Stomach (tissue), 9 donors: ENCODE measurements around the gene PTPRD. TPM values are rescaled to one million over a fixed set of nuclear protein-coding genes. Genes with fewer than 3 reads are reported as not detected.
"Not testable (repeated sequence)": the region's sequence is repeated elsewhere in the genome, so short reads cannot be mapped to it uniquely, and the experiment has no call there.

Experiments
- DNase-seq, 2 donors: peaks; one replicate each; pipeline versions ENCODE4 v3.0.0 to v3.0.0-alpha.2; 2013 to 2019
- H3K27ac ChIP-seq, 5 donors: fragments of 200-600 bp in 4 of 5; sonication (generic) in 4 of 5; one replicate each; pipeline ENCODE4 v1.5.1; 2013 to 2019; ENCODE audit warnings: mild to moderate bottlenecking in 1 of 5, moderate library complexity in 1 of 5
- H3K27me3 ChIP-seq, 3 donors: fragments of 200-600 bp; sonication (generic); one replicate each; pipeline ENCODE4 v1.5.1; 2017 to 2019; ENCODE audit warnings: mixed run types in 1 of 3
- H3K36me3 ChIP-seq, 4 donors: fragments of 200-600 bp; sonication (generic); 1 replicate in 3 of 4; 2 replicates in 1 of 4; pipeline ENCODE4 v1.5.1; 2016 to 2019
- H3K4me1 ChIP-seq, 4 donors: fragments of 200-600 bp; sonication (generic); one replicate each; pipeline ENCODE4 v1.5.1; 2016 to 2019
- H3K4me3 ChIP-seq, 4 donors: fragments of 200-600 bp; sonication (generic) in 3 of 4; one replicate each; pipeline ENCODE4 v1.5.1; 2016 to 2019; ENCODE audit warnings: mild to moderate bottlenecking in 1 of 4
- H3K9me3 ChIP-seq, 4 donors: fragments of 200-600 bp; sonication (generic); one replicate each; pipeline ENCODE4 v1.5.1; 2016 to 2019
- EP300 ChIP-seq: sonication (generic); formaldehyde crosslinking; IDR thresholded peaks from one replicate; pipeline ENCODE4 v1.6.1; 2017; ENCODE audit warnings: antibody characterized with exemption
- POLR2A ChIP-seq, 4 donors: fragments of 450-650 bp; IDR thresholded peaks; one replicate each; pipeline ENCODE4 v1.6.1; 2016; ENCODE audit warnings: antibody characterized with exemption in 4 of 4, control low read depth in 2 of 4, mild to moderate bottlenecking in 1 of 4, moderate library complexity in 1 of 4
- POLR2AphosphoS5 ChIP-seq, 3 donors: sonication (generic); formaldehyde crosslinking; IDR thresholded peaks; one replicate each; pipeline ENCODE4 v1.6.1; 2016; ENCODE audit warnings: antibody characterized with exemption in 3 of 3
- WGBS, 5 donors: extraction: QIAGEN DNeasy Blood & Tissue Kit in 3 of 5; methylation state at CpG; one replicate each; pipeline versions ENCODE4 v1.1.5 to v1.1.7; 2013 to 2018; 5-methylcytosine and 5-hydroxymethylcytosine counted together
- intact Hi-C: fragments of 100-400 bp; cut with DNase I; formaldehyde crosslinking; loops from one replicate; pipeline ENCODE4 v1.15.1; 2023; ENCODE audit warnings: low total_unique reads
- polyA plus RNA-seq, 3 donors: library from polyadenylated mRNA; stranded (reverse); fragments of 200-250 nt; gene quantifications; one replicate each; pipeline ENCODE4 v1.2.3, GENCODE V29; 2013
- total RNA-seq, 5 donors: library from RNA; depleted of rRNA; stranded (reverse); fragments of >200 nt; gene quantifications; one replicate each; pipeline versions ENCODE4 v1.1.0 to v1.2.3, GENCODE V29; 2014 to 2016
- TF ChIP-seq, protein P1 (sequence below), 7 experiments: fragments of 450-650 bp in 4 of 7; fragments of 200-600 bp in 3 of 7; sonication (generic) in 3 of 7; IDR thresholded peaks; one replicate each; pipeline ENCODE4 v1.5.1; 2016 to 2019; ENCODE audit warnings: antibody characterized with exemption in 7 of 7, control low read depth in 2 of 7, mild to moderate bottlenecking in 1 of 7
- donor health status: healthy with polysubstance abuse.
- donor health status: Bipolar disorder and iron deficiency.
- donor health status: healthy.

The PTPRD gene
- total and polyA plus RNA-seq, 8 donors = 0.12 to 53.1 (median 1.2) TPM

DNA sequence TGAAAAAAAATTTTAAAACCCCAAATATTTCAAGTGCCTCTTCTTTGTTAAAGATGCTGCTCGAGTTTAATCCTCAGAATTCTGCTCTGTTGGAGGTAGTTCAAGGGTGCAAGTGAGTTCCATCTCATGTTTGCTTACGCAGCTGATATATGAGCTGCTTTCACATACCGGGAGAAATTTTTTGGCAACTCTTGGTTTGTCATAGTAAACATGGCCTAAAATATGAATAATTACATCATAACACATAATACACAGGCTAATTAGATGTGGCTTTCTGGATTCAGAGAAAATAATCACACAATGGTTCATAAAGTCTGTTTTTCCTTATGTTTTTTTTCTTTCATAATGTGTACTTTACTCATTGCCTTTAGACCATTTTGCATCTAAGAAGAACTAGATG lies 1134.1 kb downstream of the PTPRD start:
- H3K27me3 ChIP-seq = no peaks in the 10 kb centered on the region
- TF ChIP-seq, protein P1, sequence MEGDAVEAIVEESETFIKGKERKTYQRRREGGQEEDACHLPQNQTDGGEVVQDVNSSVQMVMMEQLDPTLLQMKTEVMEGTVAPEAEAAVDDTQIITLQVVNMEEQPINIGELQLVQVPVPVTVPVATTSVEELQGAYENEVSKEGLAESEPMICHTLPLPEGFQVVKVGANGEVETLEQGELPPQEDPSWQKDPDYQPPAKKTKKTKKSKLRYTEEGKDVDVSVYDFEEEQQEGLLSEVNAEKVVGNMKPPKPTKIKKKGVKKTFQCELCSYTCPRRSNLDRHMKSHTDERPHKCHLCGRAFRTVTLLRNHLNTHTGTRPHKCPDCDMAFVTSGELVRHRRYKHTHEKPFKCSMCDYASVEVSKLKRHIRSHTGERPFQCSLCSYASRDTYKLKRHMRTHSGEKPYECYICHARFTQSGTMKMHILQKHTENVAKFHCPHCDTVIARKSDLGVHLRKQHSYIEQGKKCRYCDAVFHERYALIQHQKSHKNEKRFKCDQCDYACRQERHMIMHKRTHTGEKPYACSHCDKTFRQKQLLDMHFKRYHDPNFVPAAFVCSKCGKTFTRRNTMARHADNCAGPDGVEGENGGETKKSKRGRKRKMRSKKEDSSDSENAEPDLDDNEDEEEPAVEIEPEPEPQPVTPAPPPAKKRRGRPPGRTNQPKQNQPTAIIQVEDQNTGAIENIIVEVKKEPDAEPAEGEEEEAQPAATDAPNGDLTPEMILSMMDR (IDR thresholded peaks at IDR 0.05) = no peak
- TF ChIP-seq POLR2A (IDR thresholded peaks at IDR 0.05) = no peak
- no peak for TF ChIP-seq EP300
- TF ChIP-seq POLR2AphosphoS5 (IDR thresholded peaks at IDR 0.05) = no peak
- intact Hi-C loops = no loop called here
- H3K27ac ChIP-seq = no peak overlapping the region
- no peak for DNase-seq
- H3K9me3 ChIP-seq = no peaks in the 10 kb centered on the region
- no peaks in the 10 kb centered on the region for H3K36me3 ChIP-seq
- no peaks in the 10 kb centered on the region for H3K4me1 ChIP-seq
- WGBS, 5 donors = 37 to 52% (median 43%) methylated on average over 3 of the region's 3 CpGs
- no peak overlapping the region for H3K4me3 ChIP-seq

DNA sequence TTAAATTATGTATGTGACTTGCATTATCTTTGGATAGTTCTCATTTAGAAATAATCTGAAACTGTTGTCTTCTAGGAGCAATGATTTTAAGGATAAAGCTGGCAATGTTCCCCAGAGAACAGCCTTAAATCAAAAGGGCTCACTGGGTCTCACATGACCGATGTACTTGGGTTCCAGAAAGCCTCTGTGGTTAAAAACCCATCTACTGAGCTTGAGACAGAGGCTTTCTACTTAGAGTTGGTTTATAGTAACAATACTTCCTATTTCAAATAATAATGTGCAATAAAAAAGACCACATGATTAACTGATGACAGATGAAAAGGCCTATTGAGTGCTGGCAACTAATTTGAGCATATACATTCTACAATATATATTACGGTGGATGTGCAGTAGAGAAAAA lies 1143.5 kb downstream of the PTPRD start:
- Histone ChIP-seq H3K9me3 (peaks cover 0 to 5% (median 0%) of the 10 kb centered on the region in 4 donors), H3K27me3 (no peaks in the 10 kb centered on the region), H3K4me3 (no peak overlapping the region), H3K27ac (no peak overlapping the region), H3K4me1 (no peaks in the 10 kb centered on the region), H3K36me3 (no peaks in the 10 kb centered on the region)
- TF ChIP-seq, protein P1 (IDR thresholded peaks at IDR 0.05) = no peak
- TF ChIP-seq POLR2AphosphoS5 (IDR thresholded peaks at IDR 0.05) (no peak), EP300 (no peak), POLR2A (IDR thresholded peaks at IDR 0.05) (no peak)
- intact Hi-C loops = no loop called here
- 78 to 89% (median 78%) methylated on average over 2 of the region's 2 CpGs for WGBS, 5 donors
- no peak for DNase-seq

DNA sequence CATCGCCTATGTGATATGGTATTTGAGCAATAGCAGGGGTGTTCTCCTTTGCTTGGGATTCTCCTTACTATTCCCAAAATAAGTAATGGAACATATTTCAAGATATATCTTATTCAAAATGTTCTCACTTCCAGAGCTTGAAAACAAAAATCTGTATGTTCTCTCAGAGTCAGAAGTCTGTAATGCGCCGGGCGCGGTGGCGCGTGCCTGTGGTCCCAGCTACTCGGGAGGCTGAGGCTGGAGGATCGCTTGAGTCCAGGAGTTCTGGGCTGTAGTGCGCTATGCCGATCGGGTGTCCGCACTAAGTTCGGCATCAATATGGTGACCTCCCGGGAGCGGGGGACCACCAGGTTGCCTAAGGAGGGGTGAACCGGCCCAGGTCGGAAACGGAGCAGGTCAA lies 1170.9 kb downstream of the PTPRD start:
- DNase-seq, H3K4me1 ChIP-seq, H3K36me3 ChIP-seq, H3K4me3 ChIP-seq, H3K27ac ChIP-seq, H3K27me3 ChIP-seq, intact Hi-C loops, H3K9me3 ChIP-seq: not testable (repeated sequence)
- 93 to 98% (median 94%) methylated on average over 12 to 19 of the region's 19 CpGs for WGBS, 5 donors

DNA sequence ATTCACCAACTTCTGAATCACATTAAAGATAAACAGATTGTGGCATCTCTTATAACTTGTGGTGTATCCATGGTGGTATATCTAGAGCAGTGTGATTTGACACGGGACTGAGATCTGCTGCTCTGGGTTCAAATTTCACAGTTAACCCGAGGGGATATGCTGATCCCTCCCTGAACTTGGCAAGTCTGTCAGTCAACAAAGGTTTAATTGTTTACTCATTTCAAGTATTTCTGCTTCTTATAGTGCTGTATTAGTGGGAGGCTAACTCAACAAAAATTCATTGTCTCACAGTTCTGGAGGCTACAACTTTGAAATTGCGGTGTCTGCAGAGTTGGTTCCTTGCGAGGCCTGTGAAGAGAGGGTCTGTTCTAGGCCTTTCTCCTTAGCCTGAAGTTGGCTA lies 1175.2 kb downstream of the PTPRD start:
- no peak for TF ChIP-seq EP300
- no peak for TF ChIP-seq POLR2A (IDR thresholded peaks at IDR 0.05)
- TF ChIP-seq, protein P1 (IDR thresholded peaks at IDR 0.05) = no peak
- Histone ChIP-seq H3K9me3 (no peaks in the 10 kb centered on the region), H3K4me3 (no peak overlapping the region), H3K4me1 (no peaks in the 10 kb centered on the region), H3K27ac (no peak overlapping the region), H3K36me3 (no peaks in the 10 kb centered on the region), H3K27me3 (no peaks in the 10 kb centered on the region)
- intact Hi-C loops = no loop called here
- DNase-seq = no peak
- 61 to 74% (median 65%) methylated on average over 4 of the region's 4 CpGs for WGBS, 5 donors

DNA sequence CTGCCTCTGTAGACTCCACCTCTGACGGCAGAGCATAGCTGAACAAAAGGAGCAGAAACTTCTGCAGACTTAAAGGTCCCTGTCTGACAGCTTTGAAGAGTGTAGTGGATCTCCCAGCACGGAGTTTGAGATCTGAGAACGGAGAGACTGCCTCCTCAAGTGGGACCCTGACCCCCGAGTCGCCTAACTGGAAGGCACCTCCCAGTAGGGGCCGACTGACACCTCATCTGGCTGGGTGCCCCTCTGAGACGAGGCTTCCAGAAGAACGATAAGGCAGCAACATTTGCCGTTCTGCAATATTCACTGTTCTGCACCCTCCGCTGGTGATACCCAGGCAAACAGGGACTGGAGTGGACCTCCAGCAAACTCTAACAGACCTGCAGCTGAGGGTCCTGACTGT lies 1186.3 kb downstream of the PTPRD start:
- H3K27ac ChIP-seq, DNase-seq, H3K9me3 ChIP-seq, H3K27me3 ChIP-seq, intact Hi-C loops, H3K4me1 ChIP-seq, H3K36me3 ChIP-seq, H3K4me3 ChIP-seq: not testable (repeated sequence)
- 90 to 95% (median 93%) methylated on average over 9 to 10 of the region's 10 CpGs for WGBS, 5 donors

DNA sequence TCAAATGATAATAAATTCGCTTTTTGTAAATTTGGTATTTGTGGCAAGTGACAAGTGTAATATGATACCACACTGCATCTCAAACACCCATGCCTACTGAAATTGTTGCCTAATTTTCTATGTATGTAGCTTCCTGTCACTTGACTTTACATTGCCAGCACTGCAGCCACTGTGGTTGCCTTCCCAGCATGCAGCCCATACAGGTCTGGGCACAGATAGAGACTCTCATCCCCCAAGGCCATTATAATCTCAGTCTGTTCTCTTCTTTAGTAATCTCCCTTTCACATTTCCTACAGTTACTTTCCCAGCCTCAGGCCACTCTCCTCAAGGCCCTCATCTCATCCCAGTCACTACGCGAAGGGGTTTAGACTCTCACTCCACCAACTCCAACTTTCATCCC lies 1200.6 kb downstream of the PTPRD start:
- Histone ChIP-seq H3K9me3 (no peaks in the 10 kb centered on the region), H3K36me3 (no peaks in the 10 kb centered on the region), H3K27ac (no peak overlapping the region), H3K4me1 (no peaks in the 10 kb centered on the region), H3K27me3 (no peaks in the 10 kb centered on the region), H3K4me3 (no peak overlapping the region)
- 92 to 98% (median 96%) methylated on average over 3 of the region's 3 CpGs for WGBS, 5 donors
- no peak for DNase-seq
- TF ChIP-seq, protein P1 (IDR thresholded peaks at IDR 0.05) = no peak
- TF ChIP-seq POLR2AphosphoS5 (IDR thresholded peaks at IDR 0.05) (no peak), POLR2A (IDR thresholded peaks at IDR 0.05) (no peak), EP300 (no peak)
- intact Hi-C loops = no loop called here
